Kidney glomerular epithelial cell (primary cell): ENCODE results near the gene LGI1.
A peak's percentile ranks its signal among the peaks of the same experiment; 100 is the strongest.

ENCODE experiments used
- DNase-seq: peaks from one replicate; lab custom pipeline; 2025; lab: John Stamatoyannopoulos, UW

Gene LGI1

DNA sequence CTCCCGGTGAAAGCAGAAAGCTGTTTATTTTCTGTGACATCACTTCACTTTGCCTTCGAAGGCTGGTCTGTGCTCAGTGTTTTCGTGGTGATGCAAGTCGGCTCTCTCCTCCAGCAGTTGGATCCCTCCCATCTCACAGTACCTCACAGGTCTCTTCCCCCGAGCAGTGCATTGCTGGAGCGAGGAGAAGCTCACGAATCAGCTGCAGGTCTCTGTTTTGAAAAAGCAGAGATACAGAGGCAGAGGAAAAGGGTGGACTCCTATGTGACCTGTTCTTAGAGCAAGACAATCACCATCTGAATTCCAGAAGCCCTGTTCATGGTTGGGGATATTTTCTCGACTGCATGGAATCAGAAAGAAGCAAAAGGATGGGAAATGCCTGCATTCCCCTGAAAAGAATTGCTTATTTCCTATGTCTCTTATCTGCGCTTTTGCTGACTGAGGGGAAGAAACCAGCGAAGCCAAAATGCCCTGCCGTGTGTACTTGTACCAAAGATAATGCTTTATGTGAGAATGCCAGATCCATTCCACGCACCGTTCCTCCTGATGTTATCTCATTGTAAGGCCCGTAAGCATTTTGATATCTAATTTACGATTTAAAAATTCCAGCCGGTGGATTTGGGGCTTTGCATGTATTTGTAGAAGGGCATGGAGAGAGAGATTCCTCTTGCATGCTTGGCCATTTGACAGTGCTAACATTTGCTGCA, at the start of gene LGI1:
Gene LGI1, plus strand, starts transcription at position 136 of the 707 bp plus-strand sequence. Its CDS starts 209 bp downstream, at position 345.
- no peak for DNase-seq

DNA sequence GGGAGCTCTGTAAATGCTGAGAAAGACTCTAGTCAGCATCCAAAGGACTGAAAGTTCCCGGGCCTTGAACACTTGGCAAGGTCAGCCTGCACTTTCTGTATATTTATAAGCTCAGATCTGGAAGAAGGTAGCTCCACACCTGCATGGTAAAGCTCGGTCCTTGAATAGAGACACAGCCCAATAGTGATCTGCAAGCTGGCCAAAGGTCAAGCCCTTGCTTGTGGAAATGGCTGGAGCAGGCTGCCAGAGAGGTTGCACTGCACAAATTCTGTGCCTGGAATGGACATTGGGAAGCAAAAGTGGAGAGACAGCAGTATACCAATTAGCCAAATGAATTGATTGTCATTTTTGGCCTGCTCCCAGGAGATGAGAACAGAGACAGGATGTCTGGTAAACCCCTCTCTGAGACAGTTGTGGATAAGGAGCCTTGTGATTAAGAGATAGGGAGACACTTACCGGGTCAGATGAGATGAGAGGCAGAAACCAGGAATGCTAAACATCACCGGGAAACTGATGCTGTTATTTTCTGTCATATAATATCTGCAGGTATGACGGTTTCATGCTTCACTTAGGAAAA, 47.3 kb upstream of the LGI1 start:
- no peak for DNase-seq

DNA sequence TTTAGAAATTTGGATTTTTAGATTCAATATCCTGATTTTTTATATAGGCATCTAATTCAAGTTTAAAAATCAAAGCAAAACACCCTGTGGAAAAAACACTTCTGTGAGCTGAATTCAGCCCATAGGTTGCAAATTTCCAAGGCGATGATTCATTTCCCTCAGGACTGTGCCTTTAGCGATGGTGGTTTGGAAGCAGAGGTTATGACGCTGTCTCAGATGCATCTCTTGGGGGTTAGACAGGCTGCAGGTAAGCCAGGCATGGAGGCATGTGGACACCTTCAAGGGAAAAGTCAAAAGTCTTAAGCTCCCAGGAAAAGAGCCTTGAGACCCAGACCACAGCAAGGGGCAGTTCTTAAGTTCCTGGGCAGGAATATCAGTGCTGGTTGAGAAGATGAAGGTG, 45.8 kb upstream of the LGI1 start:
- no peak for DNase-seq

DNA sequence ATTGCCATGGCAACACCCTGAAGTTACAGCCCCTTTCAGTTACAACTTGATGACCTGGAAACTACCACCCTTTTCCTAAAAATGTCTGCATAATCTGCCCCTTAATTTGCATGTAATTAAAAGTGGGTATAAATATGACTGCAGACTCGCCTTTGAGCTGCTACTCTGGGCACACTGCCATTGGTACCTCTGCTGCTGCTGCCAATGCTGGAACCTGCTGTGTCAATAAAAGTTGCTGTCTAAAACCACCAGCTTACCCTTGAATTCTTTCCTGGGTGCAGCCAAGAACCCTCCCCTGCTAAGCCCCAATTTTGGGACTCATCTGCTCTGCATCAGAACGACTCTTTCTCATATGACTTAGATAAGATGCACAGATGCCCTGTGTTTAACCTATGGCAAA, 45.1 kb upstream of the LGI1 start:
- no peak for DNase-seq

DNA sequence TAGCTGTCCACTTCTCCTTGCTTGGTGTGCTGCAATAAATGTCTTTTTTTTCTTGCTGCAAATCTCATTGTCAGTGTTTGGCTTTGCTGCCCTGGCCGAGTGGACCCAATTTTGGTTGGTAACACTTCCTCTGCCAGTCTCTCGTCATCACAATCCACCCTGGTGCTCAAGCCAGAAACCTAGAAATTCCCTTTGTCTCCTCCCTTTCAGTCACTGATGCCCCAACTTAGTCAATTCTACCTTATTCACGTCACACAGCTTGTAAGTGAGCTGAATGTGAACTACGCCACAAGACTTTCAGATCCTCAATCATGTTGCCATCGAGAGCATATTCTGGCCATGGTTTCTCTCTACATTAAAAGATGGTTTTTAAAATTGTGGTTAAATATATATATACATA, 42.4 kb upstream of the LGI1 start:
- no peak for DNase-seq

DNA sequence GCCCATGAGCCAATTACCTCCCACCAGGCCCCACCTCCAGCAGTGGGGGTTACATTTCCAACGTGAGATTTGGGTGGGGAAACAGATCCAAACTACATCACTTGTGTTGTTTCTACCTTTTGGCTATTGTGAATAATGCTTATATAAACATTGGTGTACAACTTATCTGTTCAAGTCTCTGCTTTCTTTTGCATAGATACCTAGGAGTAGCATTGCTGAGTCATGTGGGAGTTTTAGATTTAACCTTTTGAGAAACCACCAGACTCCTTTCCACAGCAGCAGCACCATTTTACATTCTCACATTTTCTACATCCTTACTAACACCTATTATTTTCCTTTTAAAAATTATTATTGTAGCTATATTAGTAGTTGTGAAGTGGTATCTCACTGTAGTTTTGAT, 41.0 kb upstream of the LGI1 start:
- no peak for DNase-seq

DNA sequence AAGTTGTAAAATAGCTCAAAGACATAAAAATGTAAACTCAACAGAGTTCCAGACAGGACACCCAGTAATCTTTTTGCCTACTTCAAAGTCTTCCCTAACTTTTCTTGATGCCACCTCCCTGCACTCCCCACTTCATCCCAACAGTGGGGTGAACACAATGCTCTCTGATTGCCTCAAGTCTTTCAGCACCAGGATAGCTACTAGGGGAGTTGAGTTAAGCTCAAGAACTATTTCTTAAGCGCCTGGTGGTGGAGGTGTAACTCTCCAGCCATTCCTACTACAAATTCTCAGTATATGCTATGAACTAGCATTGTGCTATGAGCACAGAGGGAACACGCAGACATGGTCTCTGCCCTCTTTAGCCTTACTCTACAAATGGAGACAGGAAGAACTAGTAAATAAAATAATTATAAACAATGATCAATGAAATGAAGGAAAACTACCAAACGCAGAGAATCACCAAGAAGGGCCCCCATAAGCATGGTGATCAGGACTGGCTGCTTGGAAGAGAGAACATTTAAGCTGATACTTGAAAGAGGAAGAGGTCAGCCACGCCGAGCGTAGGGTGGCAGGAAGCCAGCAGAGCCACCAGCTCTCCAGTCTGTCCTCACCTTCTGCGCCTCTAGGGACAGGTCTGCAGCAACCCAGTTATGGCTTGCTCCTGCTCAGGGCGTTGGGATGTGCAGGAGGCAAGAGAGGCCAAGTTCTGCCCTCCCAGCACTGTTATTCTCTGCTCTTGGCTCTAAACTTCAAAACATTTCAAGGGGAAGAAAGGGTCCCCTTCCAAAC, 38.6 kb upstream of the LGI1 start:
- DNase-seq, result no peak

DNA sequence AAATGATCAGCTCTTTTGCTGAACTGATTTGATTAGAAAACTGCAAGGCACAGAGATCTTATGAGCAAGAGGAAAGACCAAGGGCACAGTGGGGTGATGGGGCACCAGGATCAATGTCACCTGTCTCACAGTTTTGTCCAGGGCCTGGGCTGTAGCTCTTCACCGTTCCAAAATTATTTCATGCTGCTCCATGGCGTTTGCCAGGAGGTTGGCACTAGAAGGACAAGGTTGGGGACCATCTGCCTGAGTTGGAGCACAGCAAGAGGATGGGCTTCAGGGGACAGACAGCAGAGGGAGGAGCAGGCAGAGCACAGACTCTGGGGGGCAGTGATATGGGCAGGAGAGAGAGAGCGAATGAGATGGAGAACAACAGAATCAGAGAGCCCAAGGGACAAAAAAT, 37.8 kb upstream of the LGI1 start:
- no peak for DNase-seq

DNA sequence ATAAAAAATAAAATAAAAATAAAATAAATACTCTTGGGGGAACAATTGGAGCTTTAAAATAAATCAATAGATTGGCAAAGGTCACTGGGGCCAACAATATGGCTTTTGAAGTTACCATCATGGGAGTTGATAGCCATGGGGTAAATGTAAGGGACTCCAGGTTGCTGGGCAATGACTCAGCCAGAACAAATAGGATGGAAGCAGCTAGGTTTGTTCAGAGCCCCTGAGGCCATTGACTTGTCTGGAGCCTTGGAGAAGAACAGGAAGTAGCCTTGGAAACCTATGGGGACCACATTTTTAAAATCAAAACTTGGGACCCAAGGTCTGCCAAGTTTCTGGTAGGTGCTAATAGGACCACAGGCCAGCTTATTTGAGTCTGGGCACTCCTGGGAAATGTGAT, 35.2 kb upstream of the LGI1 start:
- DNase-seq, result no peak

DNA sequence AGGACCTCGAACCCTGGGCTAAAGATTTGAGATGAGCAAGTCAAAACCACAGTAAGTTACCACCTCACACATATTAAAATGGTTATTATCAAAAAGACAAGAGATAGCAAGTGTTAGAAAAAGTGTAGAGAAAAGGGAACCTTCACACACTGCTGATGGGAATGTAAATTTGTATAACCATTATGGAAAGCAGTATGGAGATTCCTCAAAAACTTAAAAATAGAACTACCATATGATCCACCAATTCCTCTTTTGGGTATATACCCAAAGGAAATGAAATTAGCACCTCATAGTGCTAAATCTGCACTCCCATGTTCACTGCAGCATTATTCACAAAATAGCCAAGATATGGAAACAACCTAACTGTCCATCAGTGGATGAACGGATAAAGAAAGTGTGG, 34.6 kb upstream of the LGI1 start:
- DNase-seq, result no peak

DNA sequence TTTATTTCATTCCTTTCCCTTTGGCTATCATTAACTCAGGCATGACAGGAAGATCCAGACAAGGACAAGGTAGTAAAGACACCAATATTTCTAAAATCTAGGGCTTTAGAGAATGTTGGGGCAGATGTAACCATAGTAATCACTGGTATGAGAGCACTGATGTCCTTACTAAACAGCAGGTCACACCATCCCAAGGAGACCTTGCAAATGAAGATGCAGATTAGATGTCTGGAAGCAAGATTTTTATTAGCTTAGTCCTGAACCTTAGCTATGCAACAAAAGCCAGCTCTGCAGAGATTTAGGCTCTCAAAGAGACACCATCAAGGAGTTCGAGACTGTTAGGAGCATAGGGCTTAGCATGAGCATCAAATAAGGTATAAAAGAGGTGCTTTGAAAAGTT, 31.7 kb upstream of the LGI1 start:
- no peak for DNase-seq

DNA sequence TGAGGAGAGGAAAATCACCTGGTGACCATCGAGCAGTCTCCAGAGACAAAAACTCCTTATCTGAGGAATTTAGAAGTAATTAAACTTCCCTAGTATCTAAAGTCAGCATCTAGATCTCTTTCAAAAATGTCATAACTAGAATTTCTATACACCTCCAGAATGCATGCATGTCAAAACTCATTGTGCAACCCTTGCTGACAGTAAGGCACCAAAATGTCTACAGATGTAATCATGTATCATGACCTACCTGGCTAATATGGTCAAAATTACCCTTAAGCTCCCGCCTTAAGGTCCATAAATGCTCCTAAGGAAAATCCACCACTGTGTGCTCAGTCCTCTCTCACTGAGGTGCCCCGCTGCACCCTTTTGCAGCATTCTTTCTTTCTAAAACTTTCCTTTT, 16.4 kb upstream of the LGI1 start:
- DNase-seq, result no peak

DNA sequence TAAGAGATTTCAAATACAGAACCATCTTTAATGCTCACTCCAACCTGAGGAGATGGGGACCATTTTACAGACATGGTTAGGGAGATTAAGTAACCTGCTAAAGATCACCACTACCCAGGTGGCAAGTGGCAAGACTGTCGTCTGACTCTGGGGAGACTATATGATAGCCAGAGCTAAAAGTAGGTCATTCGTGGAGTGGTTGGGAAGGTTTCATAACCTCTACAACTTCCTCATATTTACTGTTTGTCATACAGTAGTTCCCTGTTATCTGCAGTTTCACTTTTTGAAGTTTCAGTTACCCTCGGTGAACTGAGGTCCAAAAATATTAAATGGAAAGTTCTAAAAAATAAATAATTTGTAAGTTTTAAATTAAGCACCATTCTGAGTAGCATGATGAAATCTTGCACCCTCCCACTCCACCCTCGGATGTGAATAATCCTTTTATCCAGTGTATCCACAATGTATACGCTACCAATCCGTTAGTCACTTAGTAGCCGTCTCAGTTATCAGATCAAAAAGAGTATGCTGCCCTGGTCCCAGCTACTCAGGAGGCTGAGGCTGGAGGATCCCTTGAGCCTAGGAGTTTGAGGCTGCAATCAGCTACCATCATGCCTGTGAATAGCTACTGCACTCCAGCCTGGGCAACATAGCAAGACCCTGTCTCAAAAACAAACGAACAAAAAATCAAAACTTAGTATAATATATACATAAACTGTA, 14.9 kb upstream of the LGI1 start:
- no peak for DNase-seq

DNA sequence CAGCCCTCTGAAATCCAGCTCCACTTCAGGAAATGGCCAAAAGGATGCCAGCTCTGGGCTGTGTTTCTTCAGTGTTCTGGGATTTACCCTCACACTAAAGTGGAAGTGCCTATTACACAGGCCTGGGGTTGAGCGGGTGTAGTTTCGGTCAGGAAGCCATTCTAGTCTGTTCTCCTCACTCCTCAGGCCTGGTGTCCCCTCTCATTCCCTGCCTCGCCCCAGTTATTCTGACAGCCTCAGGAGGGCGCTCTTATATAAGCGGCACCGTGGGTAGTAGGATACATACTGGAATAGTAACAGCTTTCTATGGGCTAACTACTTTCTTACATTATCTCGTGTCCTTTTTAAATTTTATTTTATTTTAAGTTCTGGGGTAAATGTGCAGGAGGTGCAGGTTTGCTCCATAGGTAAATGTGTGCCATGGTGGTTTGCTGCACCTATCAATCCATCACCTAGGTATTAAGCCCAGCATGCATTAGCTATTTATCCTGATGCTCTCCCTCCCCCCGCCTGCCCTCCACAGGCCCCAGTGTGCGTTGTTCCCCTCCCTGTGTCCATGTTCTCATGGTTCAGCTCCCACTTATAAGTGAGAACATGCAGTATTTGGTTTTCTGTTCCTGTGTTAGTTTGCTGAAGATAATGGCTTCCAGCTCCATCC, 12.2 kb upstream of the LGI1 start:
- DNase-seq, result no peak

DNA sequence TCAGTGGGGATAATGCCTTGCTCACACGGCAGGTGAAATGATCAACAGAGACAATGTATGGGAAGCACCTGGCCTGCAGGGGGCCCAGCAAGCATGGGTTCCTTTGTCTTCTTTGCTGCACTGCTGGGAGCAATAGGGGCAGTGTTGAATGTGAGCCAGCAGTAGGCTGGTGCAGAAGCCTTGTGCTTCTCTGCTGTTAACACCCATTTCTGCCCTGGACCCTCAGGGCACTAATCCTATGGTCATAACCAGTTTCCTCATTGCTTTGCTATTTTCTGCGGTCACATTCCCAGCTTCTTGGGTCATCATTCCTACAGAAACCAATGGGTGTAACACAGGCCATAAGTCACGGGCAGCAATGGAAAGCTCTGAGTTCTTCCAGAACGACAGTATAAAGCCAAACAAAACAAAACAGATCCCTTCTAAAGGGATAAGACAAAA, 10.9 kb upstream of the LGI1 start:
- DNase-seq, result peak; percentile 63

DNA sequence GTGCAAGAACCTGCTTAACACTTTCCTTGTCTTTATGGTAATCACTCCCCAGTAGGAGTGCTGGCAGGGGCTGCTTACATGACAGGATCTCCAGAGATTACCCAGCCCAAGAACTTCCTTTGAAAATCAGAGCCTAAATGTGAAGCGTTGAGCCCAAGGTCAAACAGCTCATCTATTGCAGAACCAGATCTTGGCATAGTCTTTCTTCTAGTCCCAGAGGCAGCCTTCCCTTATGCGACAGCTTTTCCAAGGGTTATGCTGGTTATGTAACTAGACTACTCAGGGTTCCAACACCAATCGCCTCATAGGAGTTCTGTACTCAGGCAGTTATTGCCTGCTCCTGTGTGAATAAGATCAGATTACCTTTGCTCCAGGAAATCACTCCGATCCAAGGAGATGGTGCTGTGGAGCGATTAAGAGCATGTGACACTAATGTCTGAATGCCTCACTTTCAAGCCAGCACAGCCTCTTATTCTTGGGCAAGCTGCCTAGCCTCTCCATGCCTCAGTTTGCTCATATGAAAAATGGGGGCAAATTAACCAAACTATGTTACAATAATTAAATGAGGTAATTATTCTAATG, 8.4 kb upstream of the LGI1 start:
- no peak for DNase-seq

DNA sequence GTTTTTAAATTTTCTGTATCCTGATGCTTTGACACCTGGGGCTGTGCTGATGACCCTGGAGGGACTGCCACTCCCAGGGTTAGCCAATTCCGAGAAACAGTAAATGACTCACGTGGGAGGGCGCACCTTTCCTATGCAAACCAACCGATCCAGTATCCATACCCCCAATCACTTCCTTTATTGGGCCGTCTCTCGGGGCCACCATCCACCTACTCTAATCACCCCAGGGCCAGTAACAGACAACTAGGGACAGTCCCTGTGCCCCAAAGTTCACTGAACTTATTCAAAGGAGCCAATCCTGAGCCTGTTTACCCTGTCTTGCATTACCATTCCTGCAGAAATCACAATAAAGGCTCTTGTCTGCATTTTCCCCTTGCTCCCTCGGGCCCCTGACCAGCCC, 6.6 kb upstream of the LGI1 start:
- no peak for DNase-seq

DNA sequence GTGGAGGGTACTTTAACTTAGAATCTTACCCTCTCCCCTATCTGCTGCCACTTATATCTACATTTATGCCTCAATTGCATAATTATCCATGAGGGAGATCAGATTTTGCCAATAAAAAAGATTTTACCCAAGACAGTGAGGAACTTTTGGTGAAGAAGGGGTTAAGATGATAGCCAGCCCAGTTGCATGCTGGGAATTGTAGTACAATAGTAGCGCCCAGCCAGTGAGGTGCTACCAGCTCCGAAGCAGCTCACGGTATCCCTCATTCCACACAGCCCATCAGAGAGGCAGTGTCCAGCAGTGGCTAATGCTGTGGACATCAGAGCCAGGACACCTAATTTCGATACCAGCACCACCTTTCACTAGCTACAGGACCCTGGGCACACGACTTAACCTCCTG, 5.9 kb upstream of the LGI1 start:
- DNase-seq, result no peak

DNA sequence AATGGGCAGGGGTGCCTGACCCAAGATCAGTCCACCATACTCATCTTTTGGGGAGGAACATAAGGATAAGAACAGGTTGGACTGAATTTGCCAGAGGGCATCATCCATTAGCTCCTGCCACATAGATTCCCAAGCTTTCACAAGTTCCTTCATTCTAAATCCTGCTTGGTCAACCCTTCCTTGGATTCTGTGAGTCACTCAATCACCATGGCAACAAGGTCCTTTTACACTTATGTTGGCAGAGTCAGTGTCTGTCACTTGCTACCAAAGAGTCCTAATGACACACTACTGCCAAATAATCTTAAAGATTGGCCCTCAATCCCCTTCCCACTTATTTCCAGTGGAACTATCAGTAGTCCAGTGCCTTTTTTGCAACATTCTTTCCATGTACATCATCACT, 5.0 kb upstream of the LGI1 start:
- peak; percentile 20 for DNase-seq

DNA sequence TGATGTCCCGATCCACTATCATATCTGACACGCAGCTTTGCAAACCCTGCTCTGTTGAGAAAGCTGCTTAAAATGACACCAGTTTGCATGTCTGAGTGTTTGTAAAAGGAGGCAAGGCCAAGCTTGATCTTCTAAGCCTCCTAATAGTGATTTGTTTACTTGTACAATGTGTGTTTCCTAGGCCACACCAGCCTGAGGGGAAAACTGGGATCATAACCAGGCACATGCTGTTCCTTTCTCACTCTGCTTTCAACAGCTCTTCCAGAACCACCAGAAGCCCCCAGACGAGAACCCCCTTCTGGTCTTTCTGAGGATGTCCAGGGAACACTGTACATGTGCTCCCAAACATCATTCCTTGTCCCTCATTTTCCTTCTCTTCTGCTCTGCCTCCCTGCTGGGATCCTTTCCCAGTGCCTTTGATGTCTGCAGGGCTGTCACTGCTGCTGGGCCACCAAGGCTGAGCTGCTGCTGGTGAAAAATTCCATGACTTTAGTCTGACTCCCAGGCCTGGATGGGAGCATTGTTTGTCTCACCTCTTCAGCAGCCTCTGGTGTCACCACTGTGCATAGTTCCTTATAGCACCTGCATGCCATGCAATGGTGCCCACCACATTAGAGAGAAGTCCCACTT, 4.0 kb upstream of the LGI1 start:
- DNase-seq, result no peak

DNA sequence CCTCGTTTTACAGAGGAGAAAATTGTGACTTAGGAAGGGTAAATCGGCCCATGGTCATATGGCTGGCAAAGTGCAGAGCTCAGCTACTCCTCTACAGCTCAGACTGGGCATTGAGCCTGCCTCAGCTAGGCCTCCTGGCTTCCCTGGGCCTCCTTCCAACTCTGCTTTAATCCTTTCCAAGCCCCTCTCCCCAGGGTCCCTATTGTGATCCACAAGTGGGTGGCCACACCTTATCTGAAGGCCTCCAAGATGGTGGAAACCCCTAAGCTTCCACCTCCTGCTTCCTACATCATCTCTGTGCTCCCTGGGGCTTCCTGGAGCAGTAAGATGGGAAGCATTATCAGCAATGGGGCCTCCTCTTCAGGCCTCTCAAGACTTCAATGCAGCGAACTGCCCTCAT, 3.0 kb upstream of the LGI1 start:
- DNase-seq, result no peak
